ENCODE data around the gene HDAC6. TPM values are rescaled to one million over a fixed set of nuclear protein-coding genes. Genes with fewer than 3 reads are reported as not detected.

HDAC6 gene
- total and polyA plus RNA-seq, 7 donors: 21.8 to 47.1 (median 31.8) TPM

DNA sequence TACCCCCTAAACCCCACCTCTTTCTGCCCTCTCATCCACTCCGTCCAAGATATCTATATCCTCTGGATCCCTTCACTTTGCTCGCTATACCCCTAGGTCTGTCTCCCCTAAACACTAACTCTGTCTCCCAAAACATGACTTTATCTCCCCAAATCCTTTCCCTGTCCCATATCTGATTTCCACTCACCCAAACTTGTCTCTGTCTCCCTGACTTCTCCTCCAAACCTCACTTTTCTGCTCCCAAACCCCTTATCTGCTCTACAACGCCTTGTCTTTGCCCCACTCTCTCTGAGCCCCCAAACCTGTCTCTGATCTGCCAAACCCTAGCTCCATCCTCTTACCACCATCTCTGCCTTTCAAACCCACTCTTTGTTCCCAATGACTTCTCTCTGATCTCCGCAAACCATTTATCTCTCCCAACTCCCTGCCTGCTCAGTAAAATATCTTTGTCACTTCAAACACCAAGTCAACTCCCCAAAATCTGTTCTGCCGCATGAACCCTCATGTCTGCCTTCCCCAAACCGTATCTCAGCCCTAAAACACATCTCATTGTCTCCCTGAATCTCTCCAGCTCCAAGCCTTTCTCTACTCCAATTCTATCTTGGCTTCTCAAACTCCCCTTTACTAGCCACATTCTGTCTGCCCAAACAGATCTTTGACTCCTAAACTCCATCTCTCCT is 14.9 kb upstream of the HDAC6 start:
- Histone ChIP-seq H3K36me3 (ENCODE audit: insufficient read depth in 1 of 2, low read depth in 1 of 2) (no peaks in the 10 kb centered on the region), H3K27me3 (ENCODE audit: insufficient read depth in 3 of 3, low read length in 2 of 3) (peaks cover 0 to 37% (median 0%) of the 10 kb centered on the region in 3 donors), H3K4me1 (no peaks in the 10 kb centered on the region), H3K4me3 (no peak overlapping the region), H3K9me3 (no peaks in the 10 kb centered on the region), H3K27ac (no peak overlapping the region)
- 59 to 75% (median 67%) methylated on average over 6 of the region's 6 CpGs for WGBS, 3 donors
- intact Hi-C loops (cut with DNase I): no loop called here
- ATAC-seq: no peak
- TF ChIP-seq, protein P1, sequence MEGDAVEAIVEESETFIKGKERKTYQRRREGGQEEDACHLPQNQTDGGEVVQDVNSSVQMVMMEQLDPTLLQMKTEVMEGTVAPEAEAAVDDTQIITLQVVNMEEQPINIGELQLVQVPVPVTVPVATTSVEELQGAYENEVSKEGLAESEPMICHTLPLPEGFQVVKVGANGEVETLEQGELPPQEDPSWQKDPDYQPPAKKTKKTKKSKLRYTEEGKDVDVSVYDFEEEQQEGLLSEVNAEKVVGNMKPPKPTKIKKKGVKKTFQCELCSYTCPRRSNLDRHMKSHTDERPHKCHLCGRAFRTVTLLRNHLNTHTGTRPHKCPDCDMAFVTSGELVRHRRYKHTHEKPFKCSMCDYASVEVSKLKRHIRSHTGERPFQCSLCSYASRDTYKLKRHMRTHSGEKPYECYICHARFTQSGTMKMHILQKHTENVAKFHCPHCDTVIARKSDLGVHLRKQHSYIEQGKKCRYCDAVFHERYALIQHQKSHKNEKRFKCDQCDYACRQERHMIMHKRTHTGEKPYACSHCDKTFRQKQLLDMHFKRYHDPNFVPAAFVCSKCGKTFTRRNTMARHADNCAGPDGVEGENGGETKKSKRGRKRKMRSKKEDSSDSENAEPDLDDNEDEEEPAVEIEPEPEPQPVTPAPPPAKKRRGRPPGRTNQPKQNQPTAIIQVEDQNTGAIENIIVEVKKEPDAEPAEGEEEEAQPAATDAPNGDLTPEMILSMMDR (IDR thresholded peaks at IDR 0.05): no peak
- DNase-seq: no peak

DNA sequence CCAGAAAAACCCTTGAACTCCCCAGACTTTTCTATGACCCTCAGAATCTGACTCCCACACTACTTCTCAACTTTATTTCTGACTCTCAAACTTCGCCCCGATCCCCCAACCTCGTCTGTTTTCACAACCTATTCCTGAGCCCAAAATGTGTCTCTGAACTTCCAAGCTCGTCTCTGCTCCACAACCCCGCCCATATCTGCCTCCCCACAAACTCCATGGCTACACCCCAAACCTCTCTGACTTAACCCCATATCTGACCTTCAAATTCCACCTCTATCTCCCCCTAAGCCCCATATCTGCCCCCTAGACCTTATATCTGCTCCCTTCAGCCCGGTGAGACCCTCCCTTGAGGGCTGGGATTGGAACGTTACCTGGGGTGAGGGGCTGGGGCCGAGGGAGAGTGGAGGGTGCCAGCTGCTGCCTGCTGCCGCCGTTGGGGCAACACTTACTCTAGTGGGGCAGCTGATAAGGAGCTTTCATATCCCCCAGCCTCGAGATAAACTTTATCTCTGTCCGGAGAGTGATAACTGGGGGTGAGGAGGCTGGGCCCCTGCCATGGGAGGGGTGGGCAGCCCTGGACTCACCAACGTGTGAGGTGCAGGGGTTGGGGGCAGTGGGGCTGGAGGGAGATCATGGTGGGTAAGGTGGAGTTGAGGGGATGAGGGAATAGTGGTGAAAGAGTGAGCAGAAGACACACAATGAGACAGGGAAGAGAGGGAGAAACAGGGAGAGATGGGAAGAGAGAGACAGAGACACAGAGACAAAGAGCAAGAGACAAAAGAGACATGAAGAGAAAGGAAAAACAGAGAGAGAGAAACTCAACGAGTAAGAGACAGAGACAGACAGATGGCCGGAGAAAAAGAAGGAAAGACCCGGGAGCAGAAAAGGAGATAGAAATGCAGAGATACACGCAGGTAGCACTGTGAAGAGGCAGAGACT is 14.1 kb upstream of the HDAC6 start:
- peaks cover 0 to 37% (median 0%) of the 10 kb centered on the region in 3 donors for H3K27me3 ChIP-seq (ENCODE audit: insufficient read depth in 3 of 3, low read length in 2 of 3)
- H3K4me3 ChIP-seq: no peak overlapping the region
- ATAC-seq (no peak), DNase-seq (no peak)
- H3K36me3 ChIP-seq (ENCODE audit: insufficient read depth in 1 of 2, low read depth in 1 of 2): no peaks in the 10 kb centered on the region
- H3K9me3 ChIP-seq: no peaks in the 10 kb centered on the region
- TF ChIP-seq, protein P1 (IDR thresholded peaks at IDR 0.05): no peak
- no peak overlapping the region for H3K27ac ChIP-seq
- H3K4me1 ChIP-seq: no peaks in the 10 kb centered on the region
- intact Hi-C loops (cut with DNase I): no loop called here
- WGBS, 3 donors: 50 to 60% (median 53%) methylated on average over 13 to 17 of the region's 17 CpGs

DNA sequence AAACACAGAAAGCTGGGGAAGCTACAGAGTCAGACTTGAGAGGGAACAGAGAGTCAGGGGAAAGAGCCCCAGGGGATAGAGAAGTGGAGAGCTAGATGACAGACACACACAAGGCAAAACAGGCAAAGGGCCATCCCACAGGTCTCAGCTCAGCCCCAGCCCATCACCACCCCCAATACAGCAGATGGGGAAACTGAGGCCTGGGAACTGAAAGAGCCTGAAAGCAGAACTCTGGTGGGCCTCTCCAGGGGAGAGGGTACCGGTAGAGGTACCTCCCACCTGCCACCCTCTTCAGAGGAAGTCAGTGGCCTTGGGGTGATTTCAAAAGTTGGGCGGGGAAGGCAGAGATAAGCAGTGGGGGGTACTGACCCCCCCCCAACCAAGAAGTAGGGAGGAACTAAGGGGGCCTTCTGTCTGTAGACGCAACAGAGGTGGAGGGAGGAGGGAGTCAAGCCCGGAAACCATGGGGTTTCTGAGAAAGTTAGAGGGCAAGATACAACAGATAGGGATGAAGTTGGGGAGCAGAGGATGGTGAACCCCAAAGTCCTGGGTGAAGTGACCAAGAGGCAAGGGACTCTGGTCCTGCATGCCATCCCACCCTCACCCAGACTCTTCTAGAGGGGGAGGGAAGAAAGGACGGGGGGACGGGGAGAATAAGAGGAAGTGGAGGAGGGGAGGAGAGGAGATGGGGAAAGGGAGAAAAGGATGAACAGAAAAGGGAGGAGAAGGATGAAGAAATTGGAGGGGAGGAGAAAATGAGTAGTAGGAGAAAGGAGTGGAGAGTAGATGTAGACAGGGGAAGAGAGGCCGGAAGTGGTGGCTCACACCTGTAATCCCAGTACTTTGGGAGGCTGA is 12.3 kb upstream of the HDAC6 start:
- DNase-seq (no peak), ATAC-seq (no peak)
- TF ChIP-seq, protein P1 (IDR thresholded peaks at IDR 0.05): no peak
- intact Hi-C loops (cut with DNase I): no loop called here
- Histone ChIP-seq H3K4me1 (no peaks in the 10 kb centered on the region), H3K4me3 (no peak overlapping the region), H3K9me3 (no peaks in the 10 kb centered on the region), H3K36me3 (ENCODE audit: insufficient read depth in 1 of 2, low read depth in 1 of 2) (no peaks in the 10 kb centered on the region), H3K27ac (no peak overlapping the region), H3K27me3 (ENCODE audit: insufficient read depth in 3 of 3, low read length in 2 of 3) (peaks cover 0 to 37% (median 0%) of the 10 kb centered on the region in 3 donors)
- 71 to 84% (median 83%) methylated on average over 7 of the region's 7 CpGs for WGBS, 3 donors

DNA sequence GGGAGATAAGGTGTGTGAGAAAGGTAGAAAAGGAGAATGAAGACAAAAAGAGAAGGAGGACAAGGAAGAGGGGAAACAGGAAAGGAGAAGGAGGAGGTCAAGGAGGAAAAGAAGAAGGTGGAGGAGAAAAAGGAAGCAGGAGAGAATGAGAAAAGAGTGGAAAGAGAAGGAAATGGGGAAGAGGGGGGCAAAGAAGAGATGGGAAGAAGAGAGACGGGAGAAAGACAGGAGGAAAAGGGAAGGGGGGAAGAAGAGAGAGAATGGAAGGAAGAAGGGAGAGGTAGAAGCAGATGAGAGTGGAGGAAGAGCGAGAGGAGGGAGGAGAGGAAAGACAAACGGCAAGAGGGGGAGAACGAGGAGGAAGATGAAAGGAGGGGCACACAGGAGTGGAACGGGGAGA is 11.4 kb upstream of the HDAC6 start:
- Histone ChIP-seq H3K9me3 (no peaks in the 10 kb centered on the region), H3K27me3 (ENCODE audit: insufficient read depth in 3 of 3, low read length in 2 of 3) (peaks cover 0 to 37% (median 0%) of the 10 kb centered on the region in 3 donors), H3K27ac (no peak overlapping the region), H3K36me3 (ENCODE audit: insufficient read depth in 1 of 2, low read depth in 1 of 2) (no peaks in the 10 kb centered on the region), H3K4me3 (no peak overlapping the region), H3K4me1 (no peaks in the 10 kb centered on the region)
- 47 to 59% (median 50%) methylated on average over 5 of the region's 5 CpGs for WGBS, 3 donors
- intact Hi-C loops (cut with DNase I): no loop called here
- no peak for ATAC-seq
- TF ChIP-seq, protein P1 (IDR thresholded peaks at IDR 0.05): no peak
- DNase-seq: no peak
